Astrocyte (in vitro differentiated cells and primary cell): ENCODE results near the gene LASP1.

Experiments used
- EZH2 ChIP-seq: IDR thresholded peaks from 2 replicates; pipeline ENCODE4 v1.6.1; 2012; ENCODE audit warnings: mild to moderate bottlenecking, low read length, inconsistent platforms; ENCODE audit not compliant: insufficient read depth
- TF ChIP-seq, protein P1 (sequence below): IDR thresholded peaks from 2 replicates; pipeline ENCODE4 v1.5.1; 2011; ENCODE audit warnings: low read depth, mild to moderate bottlenecking, inconsistent platforms, low read length, moderate library complexity; ENCODE audit not compliant: insufficient read depth

DNA sequence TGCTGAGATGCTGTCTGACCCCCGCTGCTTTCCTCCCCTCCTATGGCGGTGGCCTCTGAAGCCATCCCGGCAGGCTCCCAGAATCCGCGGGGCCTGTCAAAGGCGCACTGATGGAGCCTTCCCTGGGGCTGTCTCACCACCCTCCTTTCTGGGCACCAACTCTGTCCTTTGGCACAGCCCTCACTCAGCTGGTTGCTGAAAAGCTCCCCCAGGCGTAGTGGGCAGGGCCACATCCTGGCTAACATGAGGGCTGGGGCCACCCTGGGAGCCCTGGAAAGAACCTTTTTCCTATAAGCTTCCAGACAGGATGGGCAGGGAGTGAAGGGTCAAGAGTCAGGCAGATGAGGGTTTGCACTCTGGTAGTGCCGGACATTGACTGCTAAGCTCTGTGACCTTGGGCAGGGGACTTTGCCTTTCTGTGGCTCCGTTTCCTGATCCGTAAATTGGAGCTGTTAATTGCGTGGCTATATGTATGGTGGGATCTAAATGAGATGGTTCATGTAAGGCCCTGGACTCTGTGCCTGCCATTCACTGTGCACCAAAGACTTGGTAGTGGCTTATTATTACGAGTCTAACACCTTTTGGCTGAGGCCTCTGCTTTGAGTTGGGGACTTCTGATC lies 27.9 kb downstream of the LASP1 start:
- TF ChIP-seq, protein P1, sequence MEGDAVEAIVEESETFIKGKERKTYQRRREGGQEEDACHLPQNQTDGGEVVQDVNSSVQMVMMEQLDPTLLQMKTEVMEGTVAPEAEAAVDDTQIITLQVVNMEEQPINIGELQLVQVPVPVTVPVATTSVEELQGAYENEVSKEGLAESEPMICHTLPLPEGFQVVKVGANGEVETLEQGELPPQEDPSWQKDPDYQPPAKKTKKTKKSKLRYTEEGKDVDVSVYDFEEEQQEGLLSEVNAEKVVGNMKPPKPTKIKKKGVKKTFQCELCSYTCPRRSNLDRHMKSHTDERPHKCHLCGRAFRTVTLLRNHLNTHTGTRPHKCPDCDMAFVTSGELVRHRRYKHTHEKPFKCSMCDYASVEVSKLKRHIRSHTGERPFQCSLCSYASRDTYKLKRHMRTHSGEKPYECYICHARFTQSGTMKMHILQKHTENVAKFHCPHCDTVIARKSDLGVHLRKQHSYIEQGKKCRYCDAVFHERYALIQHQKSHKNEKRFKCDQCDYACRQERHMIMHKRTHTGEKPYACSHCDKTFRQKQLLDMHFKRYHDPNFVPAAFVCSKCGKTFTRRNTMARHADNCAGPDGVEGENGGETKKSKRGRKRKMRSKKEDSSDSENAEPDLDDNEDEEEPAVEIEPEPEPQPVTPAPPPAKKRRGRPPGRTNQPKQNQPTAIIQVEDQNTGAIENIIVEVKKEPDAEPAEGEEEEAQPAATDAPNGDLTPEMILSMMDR, result no peak
- TF ChIP-seq EZH2, result no peak
